Heart left ventricle (tissue), 13 donors: ENCODE measurements around the gene LSM2.

Experiments
- CTCF ChIP-seq, 12 donors: fragments of 200-600 bp; sonication (generic) in 4 of 12; IDR thresholded peaks; one replicate each; pipeline versions ENCODE4 v1.5.0 to v1.8.0; 2018 to 2022; ENCODE audit warnings: antibody characterized with exemption in 12 of 12, mild to moderate bottlenecking in 5 of 12
- POLR2A ChIP-seq, 2 donors: fragments of 450-650 bp; IDR thresholded peaks; one replicate each; pipeline ENCODE4 v1.6.1; 2017; ENCODE audit warnings: antibody characterized with exemption in 2 of 2, mild to moderate bottlenecking in 2 of 2, moderate library complexity in 2 of 2
- donor health status: ischemic (EF 13 %, LVEDD 7.1; RV severe dilation, severe dysfunction).
- donor health status: DM: no; HTN: yes; CAD: no.
- donor health status: DM: no; HTN: no; CAD: no.
- donor health status: ischemic (EF 25% LVEDD 6.9; RV normal size, moderate dysfunction).
- donor health status: ischemic (EF 25% LVEDD 5.7; RV mildly dilated, moderate dysfunction).
- donor health status: ischemic (EF 35%, LVEDD 5.7; RV mildly dilated, moderate dysfunction).
- donor health status: nonischemic (EF 11% LVEDD 7.7; RV severe dilation, severe dysfunction).
- donor health status: DM: yes; HTN: yes; CAD: no.
- donor health status: PGD.
- donor health status: ischemic (EF 29% LVEDD 5.4; RV normal size, mild dysfunction).
- donor health status: nonischemic (EF 23%, LVEDD 6.1; RV moderate dilation, normal function).

- no peak for TF ChIP-seq CTCF (IDR thresholded peaks at IDR 0.05)
- TF ChIP-seq POLR2A (IDR thresholded peaks at IDR 0.05), result peak; percentile 24 to 59
Observed at GRCh38 chr6:31834367-31835250, 27.8 kb upstream of the LSM2 start.
